Adrenal gland (tissue), 12 donors: Measurements from ENCODE around the gene MAD2L1. TPM values are rescaled to one million over a fixed set of nuclear protein-coding genes. Genes with fewer than 3 reads are reported as not detected.

Experiments used
- DNase-seq, 7 donors: peaks; one replicate each; pipeline ENCODE4 v3.0.0-alpha.2; 2019 to 2020
- H3K27ac ChIP-seq, 5 donors: fragments of 200-600 bp; sonication (generic) in 4 of 5; 1 replicate in 3 of 5; 2 replicates in 2 of 5; pipeline versions ENCODE4 v1.5.1 to v1.8.0; 2016 to 2020; ENCODE audit warnings: mild to moderate bottlenecking in 1 of 5
- H3K27me3 ChIP-seq: fragments of 200-600 bp; 2 replicates; pipeline ENCODE4 v1.8.0; 2021
- H3K36me3 ChIP-seq, 2 donors: fragments of 200-600 bp; replicated peaks in 1 of 2; 1 replicate in 1 of 2; 2 replicates in 1 of 2; pipeline versions ENCODE4 v1.5.1 to v1.8.0; 2018 to 2022
- H3K4me1 ChIP-seq, 2 donors: fragments of 200-600 bp; replicated peaks in 1 of 2; 1 replicate in 1 of 2; 2 replicates in 1 of 2; pipeline versions ENCODE4 v1.5.1 to v1.8.0; 2018 to 2021
- H3K4me3 ChIP-seq, 4 donors: fragments of 200-600 bp; sonication (generic) in 3 of 4; one replicate each; pipeline ENCODE4 v1.5.1; 2016 to 2018
- H3K9me3 ChIP-seq, 3 donors: fragments of 200-600 bp; sonication (generic) in 1 of 3; replicated peaks in 1 of 3; 1 replicate in 2 of 3; 2 replicates in 1 of 3; pipeline versions ENCODE4 v1.5.1 to v1.8.0; 2016 to 2021
- POLR2A ChIP-seq, 2 donors: fragments of 450-650 bp; IDR thresholded peaks; one replicate each; pipeline ENCODE4 v1.6.1; 2017; ENCODE audit warnings: antibody characterized with exemption in 2 of 2, mild to moderate bottlenecking in 2 of 2, moderate library complexity in 1 of 2
- WGBS, 4 donors: extraction: QIAGEN DNeasy Blood & Tissue Kit in 2 of 4; methylation state at CpG; one replicate each; pipeline versions ENCODE4 v1.1.5 to v1.1.7; 2013 to 2017; 5-methylcytosine and 5-hydroxymethylcytosine counted together
- intact Hi-C, 2 donors: fragments of 100-400 bp; cut with DNase I; formaldehyde crosslinking; loops; one replicate each; pipeline versions ENCODE4 v1.14.1 to v1.15.0; 2022 to 2023
- polyA plus RNA-seq, 3 donors: library from polyadenylated mRNA; stranded (reverse); fragments of 200-250 nt in 2 of 3; fragments of 350-450 nt in 1 of 3; fragmentation: Illumina TruSeq in 1 of 3; extraction: RNeasy Lipid Tissue Mini Kit (QIAGEN cat#74804) in 1 of 3; gene quantifications; one replicate each; pipeline ENCODE4 v1.2.3, GENCODE V29; 2013 to 2014
- total RNA-seq, 9 donors: library from RNA; depleted of rRNA in 4 of 9; stranded (reverse); fragments of >200 nt in 4 of 9; fragments of 120-200 nt in 1 of 9; fragmentation: NEBNext Ultra II Directional in 1 of 9; extraction: Animal tissue kit (Norgen Biotek cat#: 25700) in 1 of 9; gene quantifications; one replicate each; pipeline versions ENCODE4 v1.1.0 to v1.2.4, GENCODE V29; 2013 to 2023
- TF ChIP-seq, protein P1 (sequence below), 6 experiments: fragments of 450-650 bp in 4 of 6; fragments of 200-600 bp in 2 of 6; sonication (generic) in 1 of 6; IDR thresholded peaks; 1 replicate in 5 of 6; 2 replicates in 1 of 6; pipeline versions ENCODE4 v1.5.1 to v1.8.0; 2016 to 2021; ENCODE audit warnings: antibody characterized with exemption in 6 of 6, mild to moderate bottlenecking in 2 of 6, moderate library complexity in 1 of 6
- donor health status: healthy with polysubstance abuse.
- donor health status: Bipolar disorder and iron deficiency.
- donor health status: DM: yes; HTN: yes; CAD: no.
- donor health status: DM: no; HTN: no; CAD: no.
- donor health status: DM: no; HTN: no; CAD: no.
- donor health status: DM: yes; HTN: yes; CAD: no.

Gene MAD2L1
- total and polyA plus RNA-seq, 12 donors: 0.61 to 18.0 (median 2.0) TPM

DNA sequence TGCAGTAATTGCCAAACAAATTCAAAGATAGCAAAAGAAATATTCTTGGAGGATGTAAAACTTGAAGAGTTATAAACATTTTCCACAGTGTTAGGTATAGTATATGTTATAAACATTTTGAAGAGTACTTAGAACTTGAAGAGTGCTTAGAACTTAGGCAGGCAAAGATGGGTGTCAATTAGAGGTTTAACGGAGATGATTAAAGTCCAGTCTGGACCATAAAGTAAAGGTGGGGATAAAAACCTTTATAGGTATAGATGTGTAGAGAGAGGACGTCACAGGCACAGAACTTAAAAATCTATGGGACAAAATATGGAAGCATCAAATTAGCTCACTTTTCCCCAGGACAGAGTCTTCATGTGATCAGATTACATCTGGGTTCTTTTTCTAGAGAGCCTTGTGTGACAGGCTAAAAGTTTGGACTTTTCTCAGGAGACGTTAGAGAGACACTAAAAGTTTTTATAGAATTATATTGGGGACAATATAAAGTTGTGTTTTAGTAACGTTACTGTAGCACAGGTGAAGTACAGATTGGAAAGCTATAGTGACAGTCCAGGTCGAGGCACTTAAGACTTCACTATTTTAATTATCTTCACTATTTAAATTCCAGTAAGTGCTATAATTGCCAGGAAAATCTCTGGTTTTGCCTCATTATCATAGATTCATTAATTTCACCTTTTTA is 13.3 kb upstream of the MAD2L1 start:
- Histone ChIP-seq H3K27ac (no peak overlapping the region), H3K27me3 (no peaks in the 10 kb centered on the region), H3K4me1 (no peaks in the 10 kb centered on the region), H3K36me3 (no peaks in the 10 kb centered on the region), H3K4me3 (no peak overlapping the region), H3K9me3 (no peaks in the 10 kb centered on the region)
- intact Hi-C loops: no loop called here
- no peak for DNase-seq
- 80 to 85% (median 82%) methylated on average over 5 of the region's 5 CpGs for WGBS, 4 donors
- TF ChIP-seq, protein P1, sequence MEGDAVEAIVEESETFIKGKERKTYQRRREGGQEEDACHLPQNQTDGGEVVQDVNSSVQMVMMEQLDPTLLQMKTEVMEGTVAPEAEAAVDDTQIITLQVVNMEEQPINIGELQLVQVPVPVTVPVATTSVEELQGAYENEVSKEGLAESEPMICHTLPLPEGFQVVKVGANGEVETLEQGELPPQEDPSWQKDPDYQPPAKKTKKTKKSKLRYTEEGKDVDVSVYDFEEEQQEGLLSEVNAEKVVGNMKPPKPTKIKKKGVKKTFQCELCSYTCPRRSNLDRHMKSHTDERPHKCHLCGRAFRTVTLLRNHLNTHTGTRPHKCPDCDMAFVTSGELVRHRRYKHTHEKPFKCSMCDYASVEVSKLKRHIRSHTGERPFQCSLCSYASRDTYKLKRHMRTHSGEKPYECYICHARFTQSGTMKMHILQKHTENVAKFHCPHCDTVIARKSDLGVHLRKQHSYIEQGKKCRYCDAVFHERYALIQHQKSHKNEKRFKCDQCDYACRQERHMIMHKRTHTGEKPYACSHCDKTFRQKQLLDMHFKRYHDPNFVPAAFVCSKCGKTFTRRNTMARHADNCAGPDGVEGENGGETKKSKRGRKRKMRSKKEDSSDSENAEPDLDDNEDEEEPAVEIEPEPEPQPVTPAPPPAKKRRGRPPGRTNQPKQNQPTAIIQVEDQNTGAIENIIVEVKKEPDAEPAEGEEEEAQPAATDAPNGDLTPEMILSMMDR (IDR thresholded peaks at IDR 0.05): no peak
- TF ChIP-seq POLR2A (IDR thresholded peaks at IDR 0.05): no peak

DNA sequence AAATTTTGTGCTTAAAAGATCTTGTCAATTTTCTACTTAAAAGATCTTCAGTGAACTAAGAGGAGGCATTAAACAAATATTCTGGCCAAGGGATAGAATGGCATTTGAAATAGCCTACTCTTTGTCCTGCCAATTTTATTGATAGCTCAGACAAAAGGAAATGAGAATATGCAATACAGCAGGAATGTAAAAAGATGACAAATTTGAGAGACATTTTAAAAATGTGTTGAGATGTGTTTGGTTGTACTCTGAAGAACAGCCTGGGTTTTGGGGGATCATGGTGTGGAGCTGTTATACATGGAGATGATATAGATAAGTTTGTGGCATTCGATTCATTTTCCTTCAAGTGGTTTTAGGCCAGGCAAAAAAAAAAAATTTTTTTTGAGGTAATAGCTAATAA is 11.6 kb upstream of the MAD2L1 start:
- peaks cover 0 to 9% (median 0%) of the 10 kb centered on the region in 3 donors for H3K9me3 ChIP-seq
- no peak for TF ChIP-seq POLR2A (IDR thresholded peaks at IDR 0.05)
- TF ChIP-seq, protein P1 (IDR thresholded peaks at IDR 0.05): no peak
- H3K27me3 ChIP-seq: no peaks in the 10 kb centered on the region
- no peak overlapping the region for H3K4me3 ChIP-seq
- no peaks in the 10 kb centered on the region for H3K36me3 ChIP-seq
- 87 to 98% (median 95%) methylated on average over 1 of the region's 1 CpG for WGBS, 4 donors
- DNase-seq: no peak
- H3K27ac ChIP-seq: no peak overlapping the region
- no peaks in the 10 kb centered on the region for H3K4me1 ChIP-seq
- intact Hi-C loops: no loop called here

DNA sequence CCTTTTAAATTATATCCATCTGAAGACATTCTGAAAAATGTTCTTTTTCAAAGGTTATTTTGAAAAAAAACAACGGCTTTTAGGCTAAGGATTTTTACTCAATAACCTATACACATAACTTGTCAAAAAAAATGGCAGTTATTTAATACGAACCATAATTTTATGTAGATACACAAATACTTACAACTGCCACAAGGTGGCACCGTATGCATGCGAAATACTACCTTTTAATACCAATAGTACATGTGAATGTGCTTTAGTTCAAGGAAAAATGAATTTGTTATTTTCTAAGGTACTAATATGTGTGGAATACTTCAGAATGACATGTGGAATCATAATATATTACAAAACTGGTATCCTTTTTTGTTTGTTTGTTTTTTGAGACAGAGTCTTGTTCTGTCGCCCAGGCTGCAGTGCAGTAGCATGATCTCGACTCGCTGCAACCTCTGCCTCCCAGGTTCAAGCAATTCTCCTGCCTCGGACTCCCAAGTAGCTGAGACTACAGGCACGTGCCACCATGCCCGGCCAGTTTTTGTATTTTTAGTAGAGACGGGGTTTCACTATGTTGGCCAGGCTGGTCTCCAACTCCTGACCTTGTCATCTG is 4.6 kb upstream of the MAD2L1 start:
- TF ChIP-seq, protein P1 (IDR thresholded peaks at IDR 0.05): peak; percentile 44 to 77 (median 62)
- TF ChIP-seq POLR2A (IDR thresholded peaks at IDR 0.05): no peak
- peak in 6 of 7 donors; percentile 32 to 65 (median 43) for DNase-seq
- H3K9me3 ChIP-seq: peaks cover 0 to 9% (median 0%) of the 10 kb centered on the region in 3 donors
- intact Hi-C loops: no loop called here
- peaks cover 6 to 24% of the 10 kb centered on the region in 2 donors for H3K4me1 ChIP-seq
- H3K36me3 ChIP-seq: no peaks in the 10 kb centered on the region
- 42 to 51% (median 45%) methylated on average over 11 of the region's 11 CpGs for WGBS, 4 donors
- H3K4me3 ChIP-seq: no peak overlapping the region
- H3K27ac ChIP-seq: no peak overlapping the region
- no peaks in the 10 kb centered on the region for H3K27me3 ChIP-seq

DNA sequence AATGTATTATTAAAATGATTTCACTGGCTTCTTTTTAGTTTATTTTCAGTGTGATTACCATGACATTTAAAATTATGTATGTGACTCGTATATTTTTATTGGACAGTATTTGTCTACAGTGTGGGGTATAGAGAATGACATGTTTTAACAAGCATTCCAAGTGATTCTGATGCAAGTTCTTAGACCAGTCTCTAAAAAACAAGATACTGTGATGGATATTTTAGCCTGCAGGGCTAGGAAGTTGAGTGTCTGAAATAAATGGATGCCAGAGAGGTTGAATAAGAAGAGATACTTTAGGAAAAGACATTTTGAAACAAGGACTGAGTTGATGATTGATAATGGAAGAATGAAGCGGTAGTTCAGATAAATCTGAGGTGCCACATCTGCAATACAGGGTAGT is 3.5 kb upstream of the MAD2L1 start:
- Histone ChIP-seq H3K36me3 (no peaks in the 10 kb centered on the region), H3K4me1 (peaks cover 12 to 31% of the 10 kb centered on the region in 2 donors), H3K9me3 (peaks cover 0 to 9% (median 0%) of the 10 kb centered on the region in 3 donors), H3K27ac (no peak overlapping the region), H3K27me3 (no peaks in the 10 kb centered on the region), H3K4me3 (no peak overlapping the region)
- intact Hi-C loops: no loop called here
- DNase-seq: no peak
- 56 to 78% (median 63%) methylated on average over 2 of the region's 2 CpGs for WGBS, 4 donors
- no peak for TF ChIP-seq POLR2A (IDR thresholded peaks at IDR 0.05)
- TF ChIP-seq, protein P1 (IDR thresholded peaks at IDR 0.05): no peak
